Measurements from ENCODE around the gene CCT8L2. TPM values are rescaled to one million over a fixed set of nuclear protein-coding genes. Genes with fewer than 3 reads are reported as not detected.
"Not testable (repeated sequence)": the region's sequence is repeated elsewhere in the genome, so short reads cannot be mapped to it uniquely, and the experiment has no call there.

Gene CCT8L2
- total and polyA plus RNA-seq, 4 donors: not detected

- H3K9me3 ChIP-seq (ENCODE audit: control insufficient read depth, low read length); H3K27ac ChIP-seq (ENCODE audit: low read depth in 1 of 2, low read length in 2 of 2); H3K27me3 ChIP-seq (ENCODE audit: control insufficient read depth in 1 of 2, insufficient read depth in 2 of 2, low read length in 1 of 2); H3K4me1 ChIP-seq (ENCODE audit: control insufficient read depth in 1 of 2, insufficient read depth in 2 of 2, low read length in 2 of 2); H3K36me3 ChIP-seq (ENCODE audit: control insufficient read depth in 1 of 2, insufficient read depth in 2 of 2, low read length in 1 of 2); intact Hi-C loops (cut with DNase I): not testable (repeated sequence)
- H3K4me3 ChIP-seq (ENCODE audit: low read length in 2 of 2): peak overlapping the region; percentile 43 to 80
- ATAC-seq (ENCODE audit: low FRiP score): peak; percentile 94
- peak; percentile 86 to 93 for DNase-seq
- 4 to 6% methylated on average over 49 to 71 of the region's 71 CpGs for WGBS, 2 donors
Observed at GRCh38 chr22:16600644-16601436, 8.2 kb upstream of the CCT8L2 start.

- DNase-seq; H3K27me3 ChIP-seq (ENCODE audit: control insufficient read depth in 1 of 2, insufficient read depth in 2 of 2, low read length in 1 of 2); ATAC-seq (ENCODE audit: low FRiP score); H3K4me3 ChIP-seq (ENCODE audit: low read length in 2 of 2); intact Hi-C loops (cut with DNase I); H3K9me3 ChIP-seq (ENCODE audit: control insufficient read depth, low read length); H3K36me3 ChIP-seq (ENCODE audit: control insufficient read depth in 1 of 2, insufficient read depth in 2 of 2, low read length in 1 of 2); H3K4me1 ChIP-seq (ENCODE audit: control insufficient read depth in 1 of 2, insufficient read depth in 2 of 2, low read length in 2 of 2); H3K27ac ChIP-seq (ENCODE audit: low read depth in 1 of 2, low read length in 2 of 2): not testable (repeated sequence)
- 26 to 29% methylated on average over 4 of the region's 4 CpGs for WGBS, 2 donors
Observed at GRCh38 chr22:16599648-16600047, 7.0 kb upstream of the CCT8L2 start.

- H3K36me3 ChIP-seq (ENCODE audit: control insufficient read depth in 1 of 2, insufficient read depth in 2 of 2, low read length in 1 of 2); H3K4me3 ChIP-seq (ENCODE audit: low read length in 2 of 2); ATAC-seq (ENCODE audit: low FRiP score); DNase-seq; H3K9me3 ChIP-seq (ENCODE audit: control insufficient read depth, low read length); H3K27ac ChIP-seq (ENCODE audit: low read depth in 1 of 2, low read length in 2 of 2); H3K27me3 ChIP-seq (ENCODE audit: control insufficient read depth in 1 of 2, insufficient read depth in 2 of 2, low read length in 1 of 2); intact Hi-C loops (cut with DNase I); H3K4me1 ChIP-seq (ENCODE audit: control insufficient read depth in 1 of 2, insufficient read depth in 2 of 2, low read length in 2 of 2): not testable (repeated sequence)
- 79 to 95% methylated on average over 8 of the region's 8 CpGs for whole genome bisulfite sequencing, 2 donors
Observed at GRCh38 chr22:16595251-16595650, 2.6 kb upstream of the CCT8L2 start.

- WGBS, 2 donors: 81 to 84% methylated on average over 4 of the region's 4 CpGs
Observed at GRCh38 chr22:16594026-16594425, 1.4 kb upstream of the CCT8L2 start.

GRCh38 chr22:16592231-16592630 is 379 bp downstream of the CCT8L2 start:
- intact Hi-C loops (cut with DNase I); ATAC-seq (ENCODE audit: low FRiP score); H3K27me3 ChIP-seq (ENCODE audit: control insufficient read depth in 1 of 2, insufficient read depth in 2 of 2, low read length in 1 of 2); H3K36me3 ChIP-seq (ENCODE audit: control insufficient read depth in 1 of 2, insufficient read depth in 2 of 2, low read length in 1 of 2); H3K4me3 ChIP-seq (ENCODE audit: low read length in 2 of 2); H3K9me3 ChIP-seq (ENCODE audit: control insufficient read depth, low read length); H3K4me1 ChIP-seq (ENCODE audit: control insufficient read depth in 1 of 2, insufficient read depth in 2 of 2, low read length in 2 of 2); DNase-seq; H3K27ac ChIP-seq (ENCODE audit: low read depth in 1 of 2, low read length in 2 of 2): not testable (repeated sequence)
- 86 to 91% methylated on average over 10 to 11 of the region's 11 CpGs for WGBS, 2 donors

More at GRCh38 chr22:16594026-16594425, 1.4 kb upstream of the CCT8L2 start:
- Histone ChIP-seq H3K4me1 (ENCODE audit: control insufficient read depth in 1 of 2, insufficient read depth in 2 of 2, low read length in 2 of 2) (no peaks in the 10 kb centered on the region), H3K4me3 (ENCODE audit: low read length in 2 of 2) (no peak overlapping the region), H3K9me3 (ENCODE audit: control insufficient read depth, low read length) (no peaks in the 10 kb centered on the region), H3K27ac (ENCODE audit: low read depth in 1 of 2, low read length in 2 of 2) (no peak overlapping the region), H3K36me3 (ENCODE audit: control insufficient read depth in 1 of 2, insufficient read depth in 2 of 2, low read length in 1 of 2) (no peaks in the 10 kb centered on the region), H3K27me3 (ENCODE audit: control insufficient read depth in 1 of 2, insufficient read depth in 2 of 2, low read length in 1 of 2) (no peaks in the 10 kb centered on the region)
- no peak for ATAC-seq (ENCODE audit: low FRiP score)
- intact Hi-C loops (cut with DNase I): no loop called here
- no peak for DNase-seq

- ATAC-seq (ENCODE audit: low FRiP score); intact Hi-C loops (cut with DNase I); H3K9me3 ChIP-seq (ENCODE audit: control insufficient read depth, low read length); DNase-seq; H3K4me1 ChIP-seq (ENCODE audit: control insufficient read depth in 1 of 2, insufficient read depth in 2 of 2, low read length in 2 of 2); H3K4me3 ChIP-seq (ENCODE audit: low read length in 2 of 2); H3K36me3 ChIP-seq (ENCODE audit: control insufficient read depth in 1 of 2, insufficient read depth in 2 of 2, low read length in 1 of 2); H3K27me3 ChIP-seq (ENCODE audit: control insufficient read depth in 1 of 2, insufficient read depth in 2 of 2, low read length in 1 of 2); H3K27ac ChIP-seq (ENCODE audit: low read depth in 1 of 2, low read length in 2 of 2): not testable (repeated sequence)
- WGBS, 2 donors: 74 to 78% methylated on average over 4 of the region's 4 CpGs
Observed at GRCh38 chr22:16591136-16591535, 1.5 kb downstream of the CCT8L2 start.

GRCh38 chr22:16586991-16587390 is 5.6 kb downstream of the CCT8L2 start:
- intact Hi-C loops (cut with DNase I): no loop called here
- ATAC-seq (ENCODE audit: low FRiP score) (no peak), DNase-seq (no peak)

GRCh38 chr22:16586170-16586569 is 6.4 kb downstream of the CCT8L2 start:
- ATAC-seq (ENCODE audit: low FRiP score) (no peak), DNase-seq (no peak)
- no peak overlapping the region for H3K27ac ChIP-seq (ENCODE audit: low read depth in 1 of 2, low read length in 2 of 2)
- no peaks in the 10 kb centered on the region for H3K9me3 ChIP-seq (ENCODE audit: control insufficient read depth, low read length)
- no peak overlapping the region for H3K4me3 ChIP-seq (ENCODE audit: low read length in 2 of 2)
- no peaks in the 10 kb centered on the region for H3K36me3 ChIP-seq (ENCODE audit: control insufficient read depth in 1 of 2, insufficient read depth in 2 of 2, low read length in 1 of 2)
- intact Hi-C loops (cut with DNase I): no loop called here
- WGBS, 2 donors: 84 to 85% methylated on average over 2 of the region's 2 CpGs
- no peaks in the 10 kb centered on the region for H3K27me3 ChIP-seq (ENCODE audit: control insufficient read depth in 1 of 2, insufficient read depth in 2 of 2, low read length in 1 of 2)
- H3K4me1 ChIP-seq (ENCODE audit: control insufficient read depth in 1 of 2, insufficient read depth in 2 of 2, low read length in 2 of 2): no peaks in the 10 kb centered on the region

More at GRCh38 chr22:16586991-16587390, 5.6 kb downstream of the CCT8L2 start:
- Histone ChIP-seq H3K4me3 (ENCODE audit: low read length in 2 of 2) (no peak overlapping the region), H3K27me3 (ENCODE audit: control insufficient read depth in 1 of 2, insufficient read depth in 2 of 2, low read length in 1 of 2) (no peaks in the 10 kb centered on the region), H3K4me1 (ENCODE audit: control insufficient read depth in 1 of 2, insufficient read depth in 2 of 2, low read length in 2 of 2) (no peaks in the 10 kb centered on the region), H3K27ac (ENCODE audit: low read depth in 1 of 2, low read length in 2 of 2) (no peak overlapping the region), H3K9me3 (ENCODE audit: control insufficient read depth, low read length) (no peaks in the 10 kb centered on the region), H3K36me3 (ENCODE audit: control insufficient read depth in 1 of 2, insufficient read depth in 2 of 2, low read length in 1 of 2) (no peaks in the 10 kb centered on the region)
- 63% methylated on average over 3 of the region's 3 CpGs for WGBS, 2 donors

- H3K36me3 ChIP-seq (ENCODE audit: control insufficient read depth in 1 of 2, insufficient read depth in 2 of 2, low read length in 1 of 2); H3K27me3 ChIP-seq (ENCODE audit: control insufficient read depth in 1 of 2, insufficient read depth in 2 of 2, low read length in 1 of 2); H3K27ac ChIP-seq (ENCODE audit: low read depth in 1 of 2, low read length in 2 of 2); ATAC-seq (ENCODE audit: low FRiP score); H3K9me3 ChIP-seq (ENCODE audit: control insufficient read depth, low read length); DNase-seq; H3K4me1 ChIP-seq (ENCODE audit: control insufficient read depth in 1 of 2, insufficient read depth in 2 of 2, low read length in 2 of 2); H3K4me3 ChIP-seq (ENCODE audit: low read length in 2 of 2); intact Hi-C loops (cut with DNase I): not testable (repeated sequence)
- WGBS, 2 donors: 68 to 74% methylated on average over 1 of the region's 2 CpGs
Observed at GRCh38 chr22:16580872-16581271, 11.7 kb downstream of the CCT8L2 start.
